Fibroblast of villous mesenchyme (primary cell): ENCODE measurements around the gene OTOGL. TPM values are rescaled to one million over a fixed set of nuclear protein-coding genes. Genes with fewer than 3 reads are reported as not detected.
"Not testable (repeated sequence)": the region's sequence is repeated elsewhere in the genome, so short reads cannot be mapped to it uniquely, and the experiment has no call there.

Experiments used
- DNase-seq: peaks from one replicate; pipeline ENCODE4 v3.0.0-alpha.2; 2010; ENCODE audit warnings: low read depth
- H3K4me3 ChIP-seq: 2 replicates; pipeline ENCODE4 v1.5.1; 2011; ENCODE audit warnings: low read depth, mild to moderate bottlenecking, low read length
- CTCF ChIP-seq: IDR thresholded peaks from 2 replicates; pipeline ENCODE4 v1.5.1; 2012; ENCODE audit warnings: low read depth, mild to moderate bottlenecking, low read length; ENCODE audit not compliant: insufficient read depth
- total RNA-seq: library from RNA; depleted of rRNA; stranded (reverse); fragments of >200 nt; gene quantifications from 2 replicates; pipeline ENCODE4 v1.2.3, GENCODE V29; 2012

OTOGL gene
- total RNA-seq, 1 donor, result under 0.01 TPM

DNA sequence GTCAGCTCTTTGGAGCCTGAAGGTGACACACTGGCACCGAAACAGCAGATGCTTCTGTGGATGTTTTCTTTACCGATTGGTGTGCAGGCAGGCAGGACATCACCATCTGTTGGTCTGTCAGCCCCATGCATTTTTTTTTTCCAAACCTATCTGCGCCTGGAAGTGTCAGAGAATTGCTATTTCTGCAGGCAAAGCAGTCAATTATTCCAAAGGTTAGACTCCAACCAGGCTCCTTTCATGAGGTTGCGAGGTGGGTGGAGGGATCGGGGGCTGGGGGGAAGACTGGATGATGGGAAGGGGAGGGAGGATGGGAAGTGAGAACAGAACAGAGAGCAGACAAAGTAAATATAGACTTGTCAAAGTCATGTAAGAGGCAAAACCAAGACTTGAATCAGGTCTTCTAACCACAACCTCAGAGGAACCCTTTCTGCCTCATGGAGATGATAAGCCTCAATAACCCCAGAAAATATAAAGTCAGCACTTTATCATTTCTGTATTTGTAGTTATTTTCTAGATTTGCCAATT, 117.7 kb downstream of the OTOGL start:
- no peak for DNase-seq
- no peak overlapping the region for H3K4me3 ChIP-seq
- no peak for TF ChIP-seq CTCF

- not testable (repeated sequence) for H3K4me3 ChIP-seq, DNase-seq
These were observed 119.6 kb downstream of the OTOGL start for GRCh38 chr12:80218925-80219324.

DNA sequence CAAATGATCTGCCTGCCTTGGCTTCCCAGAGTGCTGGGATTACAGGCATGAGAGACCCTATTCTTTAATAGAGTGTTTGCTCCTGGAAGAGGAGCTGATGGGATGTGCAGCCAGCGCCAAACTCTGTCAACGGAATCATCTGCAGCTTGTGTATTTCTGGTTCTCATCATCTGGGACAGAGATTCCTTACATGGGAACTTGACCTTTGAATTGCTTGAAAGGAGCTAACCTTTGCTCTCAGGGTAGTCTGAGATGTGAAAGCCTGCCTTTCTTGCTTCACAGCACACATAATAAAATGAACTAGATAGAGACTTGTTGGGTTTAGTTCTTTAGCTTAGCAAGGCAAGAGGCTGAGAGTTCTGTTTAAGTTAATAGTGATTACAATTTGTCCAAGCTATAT, 120.0 kb downstream of the OTOGL start:
- TF ChIP-seq CTCF, result no peak
- no peak overlapping the region for H3K4me3 ChIP-seq
- DNase-seq, result peak; percentile 44

GRCh38 chr12:80222261-80222660, 122.9 kb downstream of the OTOGL start:
- no peak for TF ChIP-seq CTCF
- no peak overlapping the region for H3K4me3 ChIP-seq
- no peak for DNase-seq

- peak; percentile 21 for DNase-seq
- no peak overlapping the region for H3K4me3 ChIP-seq
- TF ChIP-seq CTCF, result no peak
These were observed 127.2 kb downstream of the OTOGL start for GRCh38 chr12:80226576-80226975.

- not testable (repeated sequence) for DNase-seq, H3K4me3 ChIP-seq
These were observed 128.6 kb downstream of the OTOGL start for GRCh38 chr12:80227904-80228303.

- H3K4me3 ChIP-seq, result no peak overlapping the region
- no peak for TF ChIP-seq CTCF
- no peak for DNase-seq
These were observed 130.7 kb downstream of the OTOGL start for GRCh38 chr12:80230068-80230467.

DNA sequence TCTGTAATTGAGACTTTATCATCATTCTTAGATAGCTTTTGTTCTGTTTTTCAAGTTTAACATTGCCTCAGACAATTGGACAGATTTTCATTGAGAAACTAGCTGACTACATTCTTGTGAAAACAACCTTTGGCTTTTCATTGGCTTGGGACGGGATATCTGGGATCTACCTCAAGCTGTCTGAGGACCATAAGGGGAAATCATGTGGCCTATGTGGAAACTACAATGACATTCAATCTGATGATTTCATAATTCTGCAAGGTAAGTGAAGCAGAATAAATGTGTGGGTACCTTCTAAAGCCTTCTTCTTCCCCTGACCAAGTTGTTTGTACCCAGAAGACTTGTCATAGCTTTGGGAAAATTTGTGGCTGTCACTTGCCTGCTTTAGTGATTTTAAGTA, 133.5 kb downstream of the OTOGL start:
- no peak overlapping the region for H3K4me3 ChIP-seq
- TF ChIP-seq CTCF, result no peak
- DNase-seq, result no peak
